Adrenal gland (tissue), 12 donors: Measurements from ENCODE around the gene AGAP3. TPM values are rescaled to one million over a fixed set of nuclear protein-coding genes. Genes with fewer than 3 reads are reported as not detected.

Source experiments
- DNase-seq, 7 donors: peaks; one replicate each; pipeline ENCODE4 v3.0.0-alpha.2; 2019 to 2020
- H3K27ac ChIP-seq, 5 donors: fragments of 200-600 bp; sonication (generic) in 4 of 5; 1 replicate in 3 of 5; 2 replicates in 2 of 5; pipeline versions ENCODE4 v1.5.1 to v1.8.0; 2016 to 2020; ENCODE audit warnings: mild to moderate bottlenecking in 1 of 5
- H3K27me3 ChIP-seq: fragments of 200-600 bp; 2 replicates; pipeline ENCODE4 v1.8.0; 2021
- H3K36me3 ChIP-seq, 2 donors: fragments of 200-600 bp; replicated peaks in 1 of 2; 1 replicate in 1 of 2; 2 replicates in 1 of 2; pipeline versions ENCODE4 v1.5.1 to v1.8.0; 2018 to 2022
- H3K4me1 ChIP-seq, 2 donors: fragments of 200-600 bp; replicated peaks in 1 of 2; 1 replicate in 1 of 2; 2 replicates in 1 of 2; pipeline versions ENCODE4 v1.5.1 to v1.8.0; 2018 to 2021
- H3K4me3 ChIP-seq, 4 donors: fragments of 200-600 bp; sonication (generic) in 3 of 4; one replicate each; pipeline ENCODE4 v1.5.1; 2016 to 2018
- H3K9me3 ChIP-seq, 3 donors: fragments of 200-600 bp; sonication (generic) in 1 of 3; replicated peaks in 1 of 3; 1 replicate in 2 of 3; 2 replicates in 1 of 3; pipeline versions ENCODE4 v1.5.1 to v1.8.0; 2016 to 2021
- POLR2A ChIP-seq, 2 donors: fragments of 450-650 bp; IDR thresholded peaks; one replicate each; pipeline ENCODE4 v1.6.1; 2017; ENCODE audit warnings: antibody characterized with exemption in 2 of 2, mild to moderate bottlenecking in 2 of 2, moderate library complexity in 1 of 2
- WGBS, 4 donors: extraction: QIAGEN DNeasy Blood & Tissue Kit in 2 of 4; methylation state at CpG; one replicate each; pipeline versions ENCODE4 v1.1.5 to v1.1.7; 2013 to 2017; 5-methylcytosine and 5-hydroxymethylcytosine counted together
- intact Hi-C, 2 donors: fragments of 100-400 bp; cut with DNase I; formaldehyde crosslinking; loops; one replicate each; pipeline versions ENCODE4 v1.14.1 to v1.15.0; 2022 to 2023
- polyA plus RNA-seq, 3 donors: library from polyadenylated mRNA; stranded (reverse); fragments of 200-250 nt in 2 of 3; fragments of 350-450 nt in 1 of 3; fragmentation: Illumina TruSeq in 1 of 3; extraction: RNeasy Lipid Tissue Mini Kit (QIAGEN cat#74804) in 1 of 3; gene quantifications; one replicate each; pipeline ENCODE4 v1.2.3, GENCODE V29; 2013 to 2014
- total RNA-seq, 9 donors: library from RNA; depleted of rRNA in 4 of 9; stranded (reverse); fragments of >200 nt in 4 of 9; fragments of 120-200 nt in 1 of 9; fragmentation: NEBNext Ultra II Directional in 1 of 9; extraction: Animal tissue kit (Norgen Biotek cat#: 25700) in 1 of 9; gene quantifications; one replicate each; pipeline versions ENCODE4 v1.1.0 to v1.2.4, GENCODE V29; 2013 to 2023
- TF ChIP-seq, protein P1 (sequence below), 6 experiments: fragments of 450-650 bp in 4 of 6; fragments of 200-600 bp in 2 of 6; sonication (generic) in 1 of 6; IDR thresholded peaks; 1 replicate in 5 of 6; 2 replicates in 1 of 6; pipeline versions ENCODE4 v1.5.1 to v1.8.0; 2016 to 2021; ENCODE audit warnings: antibody characterized with exemption in 6 of 6, mild to moderate bottlenecking in 2 of 6, moderate library complexity in 1 of 6
- donor health status: healthy with polysubstance abuse.
- donor health status: Bipolar disorder and iron deficiency.
- donor health status: DM: yes; HTN: yes; CAD: no.
- donor health status: DM: no; HTN: no; CAD: no.
- donor health status: DM: no; HTN: no; CAD: no.
- donor health status: DM: yes; HTN: yes; CAD: no.

Gene AGAP3
- total and polyA plus RNA-seq, 12 donors: 17.2 to 236 (median 50.9) TPM

DNA sequence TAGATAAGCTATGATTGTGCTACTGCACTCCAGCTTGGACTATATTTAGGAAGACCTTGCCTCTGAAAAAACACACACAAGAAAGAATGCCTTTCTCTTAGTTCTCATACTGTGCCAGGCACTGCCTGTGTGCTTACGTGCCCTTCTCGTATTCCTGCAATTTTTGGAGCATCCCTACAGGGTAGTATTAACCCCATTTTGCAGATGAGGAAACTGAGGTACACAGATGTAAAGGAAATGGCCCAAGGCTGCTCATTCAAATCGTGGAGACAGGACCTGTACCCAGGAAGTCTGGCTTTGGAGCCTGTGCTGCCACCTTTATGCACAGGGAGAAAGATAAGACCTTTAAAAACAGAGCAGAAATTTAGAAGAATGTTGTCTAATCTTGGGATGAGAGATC, 16.7 kb downstream of the AGAP3 start:
- intact Hi-C loops: no loop called here

GRCh38 chr7:151103973-151104372, 17.7 kb downstream of the AGAP3 start:
- no peak for DNase-seq
- H3K4me3 ChIP-seq: no peak overlapping the region
- no peaks in the 10 kb centered on the region for H3K4me1 ChIP-seq
- no peaks in the 10 kb centered on the region for H3K9me3 ChIP-seq
- WGBS, 4 donors: 76 to 93% (median 86%) methylated on average over 12 of the region's 12 CpGs
- TF ChIP-seq, protein P1, sequence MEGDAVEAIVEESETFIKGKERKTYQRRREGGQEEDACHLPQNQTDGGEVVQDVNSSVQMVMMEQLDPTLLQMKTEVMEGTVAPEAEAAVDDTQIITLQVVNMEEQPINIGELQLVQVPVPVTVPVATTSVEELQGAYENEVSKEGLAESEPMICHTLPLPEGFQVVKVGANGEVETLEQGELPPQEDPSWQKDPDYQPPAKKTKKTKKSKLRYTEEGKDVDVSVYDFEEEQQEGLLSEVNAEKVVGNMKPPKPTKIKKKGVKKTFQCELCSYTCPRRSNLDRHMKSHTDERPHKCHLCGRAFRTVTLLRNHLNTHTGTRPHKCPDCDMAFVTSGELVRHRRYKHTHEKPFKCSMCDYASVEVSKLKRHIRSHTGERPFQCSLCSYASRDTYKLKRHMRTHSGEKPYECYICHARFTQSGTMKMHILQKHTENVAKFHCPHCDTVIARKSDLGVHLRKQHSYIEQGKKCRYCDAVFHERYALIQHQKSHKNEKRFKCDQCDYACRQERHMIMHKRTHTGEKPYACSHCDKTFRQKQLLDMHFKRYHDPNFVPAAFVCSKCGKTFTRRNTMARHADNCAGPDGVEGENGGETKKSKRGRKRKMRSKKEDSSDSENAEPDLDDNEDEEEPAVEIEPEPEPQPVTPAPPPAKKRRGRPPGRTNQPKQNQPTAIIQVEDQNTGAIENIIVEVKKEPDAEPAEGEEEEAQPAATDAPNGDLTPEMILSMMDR (IDR thresholded peaks at IDR 0.05): no peak
- TF ChIP-seq POLR2A (IDR thresholded peaks at IDR 0.05): no peak
- intact Hi-C loops: no loop called here
- H3K27me3 ChIP-seq: no peaks in the 10 kb centered on the region
- H3K27ac ChIP-seq: no peak overlapping the region
- no peaks in the 10 kb centered on the region for H3K36me3 ChIP-seq

More for the DNA sequence above, 16.7 kb downstream of the AGAP3 start:
- Histone ChIP-seq H3K4me1 (no peaks in the 10 kb centered on the region), H3K27ac (no peak overlapping the region), H3K4me3 (no peak overlapping the region), H3K27me3 (no peaks in the 10 kb centered on the region), H3K36me3 (no peaks in the 10 kb centered on the region), H3K9me3 (no peaks in the 10 kb centered on the region)
- TF ChIP-seq POLR2A (IDR thresholded peaks at IDR 0.05): no peak
- TF ChIP-seq, protein P1 (IDR thresholded peaks at IDR 0.05): no peak
- 82 to 87% (median 86%) methylated on average over 3 of the region's 3 CpGs for WGBS, 4 donors
- no peak for DNase-seq

GRCh38 chr7:151104411-151105235, 18.3 kb downstream of the AGAP3 start:
- DNase-seq: no peak
- H3K9me3 ChIP-seq: no peaks in the 10 kb centered on the region
- TF ChIP-seq, protein P1 (IDR thresholded peaks at IDR 0.05): no peak
- TF ChIP-seq POLR2A (IDR thresholded peaks at IDR 0.05): no peak
- no peaks in the 10 kb centered on the region for H3K4me1 ChIP-seq
- H3K27ac ChIP-seq: no peak overlapping the region
- no peaks in the 10 kb centered on the region for H3K27me3 ChIP-seq
- no peak overlapping the region for H3K4me3 ChIP-seq
- 79 to 82% (median 81%) methylated on average over 23 of the region's 23 CpGs for WGBS, 4 donors
- no peaks in the 10 kb centered on the region for H3K36me3 ChIP-seq
- intact Hi-C loops: no loop called here

DNA sequence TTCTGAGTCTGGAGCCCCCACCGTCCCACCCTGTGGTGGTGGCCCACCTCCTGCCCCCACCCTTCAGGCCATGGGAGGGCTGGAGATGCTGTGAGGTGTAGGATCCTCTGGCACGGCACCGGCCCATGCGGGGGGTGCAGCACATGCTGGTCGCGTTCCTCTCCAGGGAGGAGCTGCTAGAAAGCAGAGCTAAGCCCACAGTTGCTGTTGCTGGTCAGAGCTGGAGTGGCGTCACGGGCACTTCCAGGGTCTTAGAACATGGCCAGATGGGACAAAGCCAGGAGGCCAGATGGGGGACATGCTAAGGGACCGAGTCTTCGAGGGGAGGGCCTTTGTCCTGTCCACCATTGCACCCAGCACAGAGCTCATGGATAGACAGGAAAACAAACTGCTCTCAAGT, 21.6 kb downstream of the AGAP3 start:
- Histone ChIP-seq H3K27ac (no peak overlapping the region), H3K4me1 (no peaks in the 10 kb centered on the region), H3K4me3 (no peak overlapping the region), H3K27me3 (no peaks in the 10 kb centered on the region), H3K9me3 (no peaks in the 10 kb centered on the region), H3K36me3 (no peaks in the 10 kb centered on the region)
- no peak for TF ChIP-seq POLR2A (IDR thresholded peaks at IDR 0.05)
- TF ChIP-seq, protein P1 (IDR thresholded peaks at IDR 0.05): no peak
- DNase-seq: no peak
- intact Hi-C loops: no loop called here
- WGBS, 4 donors: 86 to 96% (median 90%) methylated on average over 6 to 10 of the region's 10 CpGs
